ENCODE data around the gene AOC3.

- TF ChIP-seq CTCF (IDR thresholded peaks at IDR 0.05; ENCODE audit: low read depth, low read length, missing input control) (no peak), GABPA (IDR thresholded peaks at IDR 0.05 in 1 of 2, conservative IDR thresholded peaks at IDR 0.05 in 1 of 2) (peak in 1 of 2 donors; percentile 69), TAF1 (conservative IDR thresholded peaks at IDR 0.05) (peak; percentile 99), ATF3 (IDR thresholded peaks at IDR 0.05) (peak; percentile 80), REST (IDR thresholded peaks at IDR 0.05) (peak; percentile 94)
Observed at GRCh38 chr17:42900460-42901331, 49.7 kb downstream of the AOC3 start, which contains the start of gene G6PC1.

Data from liver (tissue), 3 donors.